ENCODE results near the gene SDF2L1. TPM values are rescaled to one million over a fixed set of nuclear protein-coding genes. Genes with fewer than 3 reads are reported as not detected.
"Not testable (repeated sequence)": the region's sequence is repeated elsewhere in the genome, so short reads cannot be mapped to it uniquely, and the experiment has no call there.

Gene SDF2L1
- total RNA-seq, 1 donor from 2014 or later = 95.6 TPM

DNA sequence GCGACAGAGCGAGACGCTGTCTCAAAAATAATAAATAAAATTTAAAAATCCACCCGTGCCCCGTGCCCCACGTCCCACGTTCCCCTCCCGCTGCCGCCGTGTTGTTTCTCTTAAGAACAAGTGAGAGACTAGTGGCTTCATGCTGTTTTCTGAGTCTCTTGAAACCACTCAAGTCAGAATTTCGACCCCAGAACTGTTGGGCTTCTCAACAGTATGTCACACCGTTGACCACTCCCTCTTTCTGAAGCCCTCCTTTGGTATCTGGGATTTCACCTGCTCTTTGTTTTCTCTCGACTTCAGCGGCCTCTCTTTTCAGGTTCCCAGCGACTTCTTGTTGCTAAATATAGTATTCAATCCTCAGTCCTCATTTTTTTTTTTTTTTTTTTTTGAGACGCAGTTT is 24.7 kb downstream of the SDF2L1 start:
- H3K9me3 Mint-ChIP-seq = no peaks in the 10 kb centered on the region
- intact Hi-C loops (cut with micrococcal nuclease) = loop anchor here (1.0 kb wide), 1 partner anchor 14 kb away; no protein-coding TSS in a partner anchor
- no peaks in the 10 kb centered on the region for H3K27me3 Mint-ChIP-seq (ENCODE audit: low read depth)
- peak overlapping the region; percentile 98 for H3K4me3 Mint-ChIP-seq (ENCODE audit: low read depth)
- DNase-seq (ENCODE audit: low spot score) = no peak
- peak overlapping the region; percentile 95 for H3K27ac Mint-ChIP-seq
- H3K36me3 Mint-ChIP-seq (ENCODE audit: low read depth) = peaks cover 20% of the 10 kb centered on the region
- H3K4me1 Mint-ChIP-seq (ENCODE audit: low read depth) = peaks cover 15% of the 10 kb centered on the region

DNA sequence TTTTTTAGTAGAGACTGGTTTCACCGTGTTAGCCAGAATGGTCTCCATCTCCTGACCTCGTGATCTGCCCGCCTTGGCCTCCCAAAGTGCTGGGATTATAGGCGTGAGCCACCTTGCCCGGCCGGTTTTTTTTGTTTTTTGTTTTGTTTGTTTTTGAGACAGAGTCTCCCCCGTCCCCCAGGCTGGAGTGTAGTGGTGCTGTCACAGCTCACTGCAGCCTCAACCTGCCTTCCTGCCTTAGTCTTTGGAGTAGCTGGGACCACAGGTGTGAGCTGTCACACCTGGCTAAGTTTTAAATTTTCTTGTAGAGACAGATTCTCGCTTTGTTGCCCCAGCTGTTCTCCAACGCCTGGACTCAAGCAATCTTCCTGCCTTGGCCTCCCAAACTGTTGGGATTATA is 26.9 kb downstream of the SDF2L1 start:
- intact Hi-C loops (cut with micrococcal nuclease) = no loop called here
- Mint-ChIP-seq H3K36me3 (ENCODE audit: low read depth) (peaks cover 41% of the 10 kb centered on the region), H3K4me1 (ENCODE audit: low read depth) (peaks cover 15% of the 10 kb centered on the region), H3K27ac (no peak overlapping the region), H3K9me3 (no peaks in the 10 kb centered on the region), H3K27me3 (ENCODE audit: low read depth) (no peaks in the 10 kb centered on the region), H3K4me3 (ENCODE audit: low read depth) (peak overlapping the region; percentile 11)
- no peak for DNase-seq (ENCODE audit: low spot score)

DNA sequence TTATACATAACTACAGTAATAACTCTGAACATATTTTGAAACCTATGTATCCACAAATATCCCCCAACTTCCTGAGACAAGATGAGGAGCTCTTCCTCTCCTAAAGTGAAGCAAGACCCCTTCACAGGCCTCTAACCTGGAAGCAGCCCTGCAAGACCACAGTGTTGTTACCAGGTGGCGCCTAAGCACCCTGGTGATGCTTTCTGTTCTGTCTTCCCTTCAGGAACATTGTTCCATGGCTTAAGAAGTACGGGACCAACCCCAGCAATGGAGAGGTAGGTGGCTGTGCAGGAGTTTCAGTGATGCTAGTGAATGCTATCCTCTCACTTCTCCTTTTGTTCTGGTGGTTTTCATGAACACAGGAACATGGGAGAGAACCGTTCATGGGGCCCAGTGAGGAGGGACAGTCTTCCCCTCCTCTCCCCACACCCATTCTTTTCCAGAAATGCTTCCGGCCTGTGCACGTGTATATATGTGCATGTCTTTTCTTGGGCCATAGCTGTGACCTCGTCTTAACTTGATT is 30.1 kb downstream of the SDF2L1 start:
- H3K36me3 Mint-ChIP-seq (ENCODE audit: low read depth) = peaks cover 59% of the 10 kb centered on the region
- intact Hi-C loops (cut with micrococcal nuclease) = no loop called here
- peaks cover 6% of the 10 kb centered on the region for H3K4me1 Mint-ChIP-seq (ENCODE audit: low read depth)
- H3K9me3 Mint-ChIP-seq = no peaks in the 10 kb centered on the region
- H3K27me3 Mint-ChIP-seq (ENCODE audit: low read depth) = no peaks in the 10 kb centered on the region
- no peak for DNase-seq (ENCODE audit: low spot score)
- no peak overlapping the region for H3K27ac Mint-ChIP-seq
- no peak overlapping the region for H3K4me3 Mint-ChIP-seq (ENCODE audit: low read depth)

DNA sequence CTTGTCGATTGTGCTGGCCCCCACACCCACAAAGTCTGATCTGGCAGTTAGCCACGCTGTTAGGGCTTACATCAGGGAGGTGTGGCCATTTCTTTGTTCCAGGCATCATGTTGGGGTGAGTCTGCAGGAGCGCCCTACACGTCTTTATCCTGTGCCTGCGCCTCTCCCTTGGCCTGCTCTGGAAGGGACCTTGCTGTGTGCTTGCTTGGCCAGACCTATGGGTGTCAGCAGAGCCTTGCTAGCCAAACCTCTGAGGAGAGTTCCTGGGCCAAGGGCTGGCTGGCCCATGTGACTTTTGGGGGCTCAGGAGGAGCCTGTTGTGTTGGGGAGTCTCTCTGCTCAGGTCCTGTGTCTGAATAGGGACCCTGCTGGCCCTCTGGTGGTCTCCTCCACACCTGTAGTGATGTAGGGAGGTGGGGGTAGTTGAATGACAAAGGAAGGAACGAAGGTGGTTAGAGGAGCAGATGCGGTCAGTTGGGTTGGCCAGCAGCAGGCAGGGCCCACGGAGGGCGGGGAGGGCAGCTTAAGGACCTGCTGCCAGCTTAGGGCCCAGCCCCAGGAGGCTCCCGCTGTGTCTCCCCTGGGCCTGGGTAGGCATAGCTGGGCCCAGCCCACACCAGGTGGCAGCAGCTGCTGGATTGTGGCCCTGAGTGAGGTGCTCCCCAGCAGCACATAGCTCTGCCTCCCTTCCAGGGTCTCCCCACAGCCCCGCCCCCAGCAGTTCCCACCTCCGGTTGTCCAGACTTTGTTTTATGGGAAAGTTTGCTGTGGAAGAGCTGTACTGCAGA is 31.6 kb downstream of the SDF2L1 start:
- Mint-ChIP-seq H3K27ac (no peak overlapping the region), H3K36me3 (ENCODE audit: low read depth) (peaks cover 66% of the 10 kb centered on the region), H3K27me3 (ENCODE audit: low read depth) (no peaks in the 10 kb centered on the region), H3K4me3 (ENCODE audit: low read depth) (no peak overlapping the region), H3K9me3 (no peaks in the 10 kb centered on the region), H3K4me1 (ENCODE audit: low read depth) (peaks cover 2% of the 10 kb centered on the region)
- no peak for DNase-seq (ENCODE audit: low spot score)
- intact Hi-C loops (cut with micrococcal nuclease) = no loop called here

DNA sequence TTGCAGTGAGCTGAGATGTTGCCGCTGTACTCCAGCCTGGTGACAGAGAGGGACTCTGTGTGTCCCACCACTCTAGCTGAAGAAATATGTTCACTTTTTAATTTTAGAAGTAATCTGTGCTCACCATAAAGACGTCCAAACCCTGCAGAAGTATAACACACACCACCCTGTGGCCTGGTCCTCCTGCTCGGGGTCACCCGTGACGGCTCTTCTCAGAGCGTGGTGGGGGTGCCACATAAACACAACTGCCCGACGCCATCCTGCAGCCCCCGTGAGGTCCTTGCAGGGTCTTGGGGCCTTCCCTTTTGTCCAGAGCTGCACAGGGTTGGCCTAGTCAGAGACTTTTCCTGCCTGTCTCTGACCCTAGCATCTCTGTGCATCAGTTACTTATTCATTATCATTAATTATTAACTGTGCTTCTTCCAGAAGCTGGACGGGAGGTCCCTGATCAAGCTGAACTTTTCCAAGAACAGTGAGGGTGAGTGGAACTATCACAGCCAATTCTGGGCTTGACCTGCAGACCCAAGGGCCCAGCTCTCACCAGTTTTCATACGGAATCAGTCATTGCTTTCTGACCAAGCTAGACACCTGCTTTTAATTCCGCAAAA is 32.6 kb downstream of the SDF2L1 start:
- Mint-ChIP-seq H3K9me3 (no peaks in the 10 kb centered on the region), H3K27me3 (ENCODE audit: low read depth) (no peaks in the 10 kb centered on the region), H3K4me3 (ENCODE audit: low read depth) (no peak overlapping the region), H3K4me1 (ENCODE audit: low read depth) (peaks cover 1% of the 10 kb centered on the region), H3K36me3 (ENCODE audit: low read depth) (peaks cover 61% of the 10 kb centered on the region), H3K27ac (no peak overlapping the region)
- intact Hi-C loops (cut with micrococcal nuclease) = no loop called here
- DNase-seq (ENCODE audit: low spot score) = no peak

DNA sequence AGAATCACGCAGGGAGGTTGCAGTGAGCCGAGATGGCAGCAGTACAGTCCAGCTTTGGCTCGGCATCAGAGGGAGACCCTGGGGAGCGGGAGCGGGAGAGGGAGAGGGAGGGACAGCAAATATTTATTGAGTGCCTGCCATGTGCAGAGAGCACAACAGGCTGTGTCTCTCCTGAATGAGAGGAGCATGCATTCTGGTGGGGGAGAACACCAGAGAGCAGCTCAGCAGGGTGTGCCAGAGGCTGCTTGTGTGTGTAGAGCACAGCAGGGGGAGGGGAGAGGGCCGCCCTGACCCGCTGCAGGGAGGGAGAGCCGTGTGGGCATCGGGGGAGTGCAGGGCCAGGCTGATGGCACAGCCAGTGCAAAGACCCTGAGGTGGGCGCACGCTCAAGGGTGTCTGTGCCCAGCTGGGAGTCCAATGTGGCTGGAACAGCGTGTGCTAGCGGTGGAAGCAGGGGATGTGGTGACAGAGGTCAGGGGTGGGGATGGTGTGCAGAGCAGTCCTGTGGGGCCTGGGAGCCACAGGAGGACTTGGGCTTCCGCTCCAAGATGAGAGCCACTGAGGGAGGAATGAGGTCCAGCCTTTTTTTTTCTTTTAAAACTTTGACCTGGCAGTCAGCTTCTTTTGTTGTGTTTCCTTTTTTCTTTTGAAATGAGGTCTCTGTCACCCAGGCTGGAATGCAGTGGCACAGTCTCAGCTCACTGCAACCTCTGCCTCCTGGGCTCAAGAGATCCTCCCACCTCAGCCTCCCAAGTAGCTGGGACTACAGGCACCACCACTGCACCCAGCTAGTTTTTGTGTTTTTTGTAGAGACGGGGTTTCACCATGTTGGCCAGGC is 35.7 kb downstream of the SDF2L1 start:
- intact Hi-C loops (cut with micrococcal nuclease) = no loop called here
- no peaks in the 10 kb centered on the region for H3K27me3 Mint-ChIP-seq (ENCODE audit: low read depth)
- H3K27ac Mint-ChIP-seq = no peak overlapping the region
- no peaks in the 10 kb centered on the region for H3K4me1 Mint-ChIP-seq (ENCODE audit: low read depth)
- H3K4me3 Mint-ChIP-seq (ENCODE audit: low read depth) = no peak overlapping the region
- H3K9me3 Mint-ChIP-seq = no peaks in the 10 kb centered on the region
- no peak for DNase-seq (ENCODE audit: low spot score)
- H3K36me3 Mint-ChIP-seq (ENCODE audit: low read depth) = peaks cover 56% of the 10 kb centered on the region

DNA sequence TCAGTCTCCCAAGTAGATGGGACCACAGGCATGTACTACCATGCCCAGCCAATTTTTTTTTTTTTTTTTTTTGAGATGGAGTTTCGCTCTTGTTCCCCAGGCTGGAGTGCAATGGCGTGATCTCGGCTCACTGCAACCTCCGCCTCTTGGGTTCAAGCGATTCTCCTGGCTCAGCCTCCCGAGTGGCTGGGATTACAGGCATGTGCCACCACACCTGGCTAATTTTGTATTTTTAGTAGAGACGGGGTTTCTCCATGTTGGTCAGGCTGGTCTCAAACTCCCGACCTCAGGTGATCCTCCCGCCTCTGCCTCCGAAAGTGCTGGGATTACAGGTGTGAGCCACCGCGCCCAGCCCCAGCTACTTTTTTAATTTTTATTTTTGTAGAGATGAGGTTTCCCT is 36.7 kb downstream of the SDF2L1 start:
- H3K4me1 Mint-ChIP-seq (ENCODE audit: low read depth); H3K4me3 Mint-ChIP-seq (ENCODE audit: low read depth); H3K9me3 Mint-ChIP-seq; H3K27ac Mint-ChIP-seq; DNase-seq (ENCODE audit: low spot score); H3K27me3 Mint-ChIP-seq (ENCODE audit: low read depth); intact Hi-C loops (cut with micrococcal nuclease): not testable (repeated sequence)
- peaks cover 46% of the 10 kb centered on the region for H3K36me3 Mint-ChIP-seq (ENCODE audit: low read depth)

DNA sequence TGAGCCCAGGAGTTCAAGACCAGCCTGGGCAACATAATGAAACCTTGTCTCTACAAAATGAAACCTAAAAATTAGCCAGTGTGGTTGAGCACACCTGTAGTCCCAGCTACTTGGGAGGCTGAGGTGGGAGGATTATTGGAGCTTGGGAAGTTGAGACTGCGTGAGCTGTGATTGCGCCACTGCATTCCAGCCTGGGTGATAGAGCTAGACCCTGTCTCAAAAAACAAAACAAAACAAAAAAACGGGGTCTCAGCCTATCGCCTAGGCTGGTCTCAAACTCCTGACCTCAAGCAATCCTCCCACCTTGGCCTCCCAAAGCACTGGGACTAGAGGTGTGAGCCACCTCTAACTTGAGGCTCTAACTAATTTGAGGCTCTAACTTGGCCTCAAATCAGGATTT is 37.3 kb downstream of the SDF2L1 start:
- H3K4me1 Mint-ChIP-seq (ENCODE audit: low read depth) = no peaks in the 10 kb centered on the region
- peaks cover 43% of the 10 kb centered on the region for H3K36me3 Mint-ChIP-seq (ENCODE audit: low read depth)
- intact Hi-C loops (cut with micrococcal nuclease) = no loop called here
- H3K27ac Mint-ChIP-seq = no peak overlapping the region
- H3K9me3 Mint-ChIP-seq = no peaks in the 10 kb centered on the region
- no peak for DNase-seq (ENCODE audit: low spot score)
- H3K27me3 Mint-ChIP-seq (ENCODE audit: low read depth) = no peaks in the 10 kb centered on the region
- H3K4me3 Mint-ChIP-seq (ENCODE audit: low read depth) = no peak overlapping the region

DNA sequence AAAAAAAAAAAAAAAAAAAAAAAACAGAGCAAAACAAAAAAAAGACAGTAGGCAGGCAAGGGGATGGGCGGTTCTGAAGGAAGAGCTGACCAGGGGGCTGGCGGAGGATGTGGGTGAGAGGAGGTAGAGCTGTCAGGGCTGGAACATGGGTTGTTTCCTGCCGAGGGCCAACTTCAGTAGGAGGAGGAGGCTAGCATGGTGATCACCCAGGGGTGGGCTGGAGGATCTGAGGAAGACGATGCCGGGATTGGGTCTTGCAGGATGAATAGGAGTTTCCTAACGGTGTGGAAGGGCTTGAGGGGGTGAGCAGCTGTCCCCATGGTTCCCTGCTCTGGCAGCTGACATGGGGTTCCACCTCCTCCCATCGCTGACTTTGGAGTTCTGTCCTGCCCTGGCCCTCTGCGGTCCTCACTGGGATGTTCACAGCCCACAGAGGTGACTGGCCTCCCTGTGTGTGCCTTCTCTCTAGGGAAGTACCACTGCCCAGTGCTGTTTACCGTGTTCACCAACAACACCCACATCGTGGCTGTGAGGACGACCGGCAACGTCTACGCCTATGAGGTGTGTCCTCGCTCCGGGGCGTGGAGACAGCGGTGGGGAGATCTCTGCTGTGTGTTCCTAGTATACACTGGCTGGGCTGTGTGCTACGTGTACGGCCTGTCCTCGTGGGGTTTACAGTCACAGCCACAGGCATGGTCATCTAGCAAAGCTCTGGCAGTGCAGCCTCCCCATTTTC is 38.9 kb downstream of the SDF2L1 start:
- peaks cover 44% of the 10 kb centered on the region for H3K36me3 Mint-ChIP-seq (ENCODE audit: low read depth)
- intact Hi-C loops (cut with micrococcal nuclease) = no loop called here
- DNase-seq (ENCODE audit: low spot score) = no peak
- no peaks in the 10 kb centered on the region for H3K4me1 Mint-ChIP-seq (ENCODE audit: low read depth)
- H3K27me3 Mint-ChIP-seq (ENCODE audit: low read depth) = no peaks in the 10 kb centered on the region
- no peak overlapping the region for H3K27ac Mint-ChIP-seq
- no peaks in the 10 kb centered on the region for H3K9me3 Mint-ChIP-seq
- H3K4me3 Mint-ChIP-seq (ENCODE audit: low read depth) = no peak overlapping the region

DNA sequence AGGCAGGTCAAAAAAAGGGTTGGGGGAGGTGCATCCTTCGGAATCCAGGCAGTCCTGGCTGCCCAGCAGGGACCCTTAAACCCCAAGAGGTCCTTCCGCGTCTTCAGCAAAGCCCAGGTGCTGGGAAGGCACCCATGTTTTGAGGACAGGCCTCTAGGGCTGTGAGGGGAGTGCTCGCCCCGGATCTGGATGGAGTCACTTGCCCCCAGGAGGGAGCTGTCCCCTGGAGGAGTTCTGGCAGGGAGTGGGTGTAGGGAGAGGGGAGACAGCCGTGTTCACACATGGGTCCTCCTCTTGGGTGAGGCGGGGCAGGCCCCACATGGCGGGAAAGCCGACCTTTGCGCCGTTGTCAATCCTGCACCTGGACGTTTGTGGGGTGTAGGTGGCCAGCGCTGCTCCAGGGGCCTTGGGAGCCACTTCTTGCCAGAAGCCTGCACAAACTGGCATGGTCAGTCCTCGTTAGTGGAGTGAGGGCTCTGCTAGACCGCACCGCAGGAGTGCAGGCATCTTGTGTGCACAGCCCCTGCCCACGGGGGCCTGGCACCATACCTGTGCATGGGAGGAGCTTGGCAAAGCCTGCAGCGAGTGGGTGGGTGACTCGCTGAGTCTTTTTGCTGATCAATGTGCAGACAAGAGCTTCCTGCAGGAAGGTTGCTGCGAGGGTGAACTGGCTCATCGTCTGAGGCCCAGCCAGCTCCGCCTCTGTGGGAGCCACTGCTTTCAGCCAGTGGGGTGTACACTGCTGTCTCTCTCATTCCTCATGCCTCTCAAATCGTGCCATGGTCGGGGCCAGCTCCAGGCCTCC is 39.7 kb downstream of the SDF2L1 start:
- Mint-ChIP-seq H3K4me1 (ENCODE audit: low read depth) (no peaks in the 10 kb centered on the region), H3K4me3 (ENCODE audit: low read depth) (no peak overlapping the region), H3K9me3 (no peaks in the 10 kb centered on the region), H3K27ac (no peak overlapping the region), H3K27me3 (ENCODE audit: low read depth) (no peaks in the 10 kb centered on the region), H3K36me3 (ENCODE audit: low read depth) (peaks cover 37% of the 10 kb centered on the region)
- intact Hi-C loops (cut with micrococcal nuclease) = no loop called here
- no peak for DNase-seq (ENCODE audit: low spot score)

DNA sequence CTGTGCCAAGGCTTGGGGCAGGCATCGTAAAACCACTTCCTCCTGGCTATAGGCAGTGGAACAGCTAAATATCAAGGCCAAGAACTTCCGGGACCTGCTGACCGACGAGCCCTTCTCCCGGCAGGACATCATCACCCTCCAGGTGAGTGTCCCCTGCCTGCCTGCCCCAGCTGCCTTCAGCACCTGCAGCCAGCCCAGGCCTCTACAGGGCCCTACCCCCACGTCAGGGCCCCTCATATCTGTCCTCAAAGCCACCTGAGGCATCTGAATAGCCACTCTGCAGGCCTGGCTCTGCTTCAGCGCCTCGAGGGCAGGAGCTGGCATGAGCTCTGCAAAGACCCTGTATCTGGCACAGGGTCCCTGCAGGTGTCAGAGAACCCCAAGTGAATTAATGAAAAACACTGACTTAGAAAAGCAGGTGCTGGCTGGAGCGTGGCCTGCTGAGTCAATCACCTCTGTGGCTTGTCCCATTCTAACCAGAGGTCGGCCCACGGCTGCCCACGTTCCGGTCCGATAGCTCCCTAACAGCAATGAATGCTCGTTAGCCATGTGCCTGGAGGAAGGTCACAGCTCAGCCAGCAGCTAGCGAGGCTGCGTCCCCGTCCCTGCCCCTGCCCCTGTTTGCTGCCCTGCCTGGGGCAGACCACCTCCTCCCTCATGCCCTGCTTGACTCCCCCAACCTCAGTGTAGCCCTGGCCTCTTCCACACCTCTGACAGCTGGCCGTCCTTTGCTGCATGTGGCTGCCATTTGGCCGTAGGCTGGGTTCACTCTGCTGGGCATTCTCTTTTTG is 40.5 kb downstream of the SDF2L1 start:
- intact Hi-C loops (cut with micrococcal nuclease) = no loop called here
- Mint-ChIP-seq H3K27me3 (ENCODE audit: low read depth) (no peaks in the 10 kb centered on the region), H3K4me3 (ENCODE audit: low read depth) (no peak overlapping the region), H3K9me3 (no peaks in the 10 kb centered on the region), H3K27ac (no peak overlapping the region), H3K4me1 (ENCODE audit: low read depth) (no peaks in the 10 kb centered on the region), H3K36me3 (ENCODE audit: low read depth) (peaks cover 34% of the 10 kb centered on the region)
- DNase-seq (ENCODE audit: low spot score) = no peak
